ENCODE data around the gene TSC1.

Gene TSC1

GRCh38 chr9:132886334-132886725 is 58.1 kb downstream of the TSC1 start:
- no peak for DNase-seq

- DNase-seq: no peak
These were observed 58.6 kb downstream of the TSC1 start for GRCh38 chr9:132885720-132886333.

GRCh38 chr9:132883349-132884294 is 60.8 kb downstream of the TSC1 start:
- no peak for DNase-seq

- no peak for DNase-seq
These were observed 61.8 kb downstream of the TSC1 start for GRCh38 chr9:132882616-132883015.

GRCh38 chr9:132881826-132882225 is 62.6 kb downstream of the TSC1 start:
- DNase-seq: no peak

GRCh38 chr9:132880324-132880661 is 64.1 kb downstream of the TSC1 start:
- no peak for DNase-seq

GRCh38 chr9:132879457-132880323 is 64.7 kb downstream of the TSC1 start:
- no peak for DNase-seq

GRCh38 chr9:132878695-132879456 is 65.5 kb downstream of the TSC1 start, which contains the start of gene SPACA9:
Gene SPACA9, plus strand, starts transcription at chr9:132878898. Its CDS starts 5,050 bp downstream, at chr9:132883948.
- DNase-seq: peak; percentile 17

GRCh38 chr9:132877824-132878694 is 66.4 kb downstream of the TSC1 start, which contains the start of gene AK8:
Gene AK8, minus strand, starts transcription at chr9:132878284. Its CDS starts 29 bp downstream, at chr9:132878255.
- DNase-seq: peak; percentile 32

GRCh38 chr9:132877458-132877823 is 67.0 kb downstream of the TSC1 start:
- DNase-seq: no peak

- no peak for DNase-seq
These were observed 67.6 kb downstream of the TSC1 start for GRCh38 chr9:132876849-132877248.

GRCh38 chr9:132875159-132875558 is 69.3 kb downstream of the TSC1 start:
- no peak for DNase-seq

GRCh38 chr9:132873403-132873802 is 71.0 kb downstream of the TSC1 start:
- no peak for DNase-seq

GRCh38 chr9:132869266-132869665 is 75.2 kb downstream of the TSC1 start:
- no peak for DNase-seq

- DNase-seq: no peak
These were observed 77.5 kb downstream of the TSC1 start for GRCh38 chr9:132866898-132867297.

GRCh38 chr9:132864691-132865090 is 79.7 kb downstream of the TSC1 start:
- no peak for DNase-seq

- no peak for DNase-seq
These were observed 80.1 kb downstream of the TSC1 start for GRCh38 chr9:132864277-132864676.

- DNase-seq: no peak
These were observed 81.3 kb downstream of the TSC1 start for GRCh38 chr9:132863096-132863495.

GRCh38 chr9:132862533-132862932 is 81.9 kb downstream of the TSC1 start:
- DNase-seq: no peak

GRCh38 chr9:132861666-132862065 is 82.8 kb downstream of the TSC1 start:
- DNase-seq: no peak

- DNase-seq: no peak
These were observed 85.7 kb downstream of the TSC1 start for GRCh38 chr9:132858751-132859150.

Data from NCI-H1436 (cell line).